Glutamatergic neuron (in vitro differentiated cells): ENCODE results near the gene ZNF423. TPM values are rescaled to one million over a fixed set of nuclear protein-coding genes. Genes with fewer than 3 reads are reported as not detected.

Experiments
- DNase-seq: peaks from one replicate; pipeline ENCODE4 v3.0.0; 2022
- H3K27ac Mint-ChIP-seq: one replicate; pipeline ENCODE4 v1.8.0; 2020; ENCODE audit warnings: mild to moderate bottlenecking, mixed read lengths, inconsistent platforms; ENCODE audit not compliant: unreplicated experiment
- H3K27me3 Mint-ChIP-seq: one replicate; pipeline ENCODE4 v1.8.0; 2020; ENCODE audit warnings: mild to moderate bottlenecking, moderate library complexity, mixed read lengths, inconsistent platforms; ENCODE audit not compliant: unreplicated experiment
- H3K36me3 Mint-ChIP-seq: one replicate; pipeline ENCODE4 v1.8.0; 2020; ENCODE audit warnings: mild to moderate bottlenecking, mixed read lengths, inconsistent platforms; ENCODE audit not compliant: unreplicated experiment
- H3K4me1 Mint-ChIP-seq: one replicate; pipeline ENCODE4 v1.8.0; 2020; ENCODE audit warnings: mild to moderate bottlenecking, low read depth, mixed read lengths, inconsistent platforms; ENCODE audit not compliant: unreplicated experiment
- H3K4me3 Mint-ChIP-seq: one replicate; pipeline ENCODE4 v1.8.0; 2020; ENCODE audit warnings: mild to moderate bottlenecking, mixed read lengths, inconsistent platforms; ENCODE audit not compliant: unreplicated experiment
- H3K9me3 Mint-ChIP-seq: one replicate; pipeline ENCODE4 v1.8.0; 2020; ENCODE audit warnings: mild to moderate bottlenecking, moderate library complexity, mixed read lengths, inconsistent platforms; ENCODE audit not compliant: unreplicated experiment
- CTCF ChIP-seq: fragments of 200-600 bp; sonication (generic); IDR thresholded peaks from one replicate; pipeline ENCODE4 v1.5.0; 2021; ENCODE audit not compliant: partially characterized antibody, unreplicated experiment
- total RNA-seq: library from RNA; stranded (reverse); fragmentation: NEBNext Ultra II Directional; extraction: Animal tissue kit (Norgen Biotek cat#: 25700); gene quantifications from one replicate; pipeline ENCODE4 v1.2.1, GENCODE V29; 2021; ENCODE audit not compliant: unreplicated experiment

ZNF423 gene
- total RNA-seq, 1 donor from 2014 or later, result 149 TPM

- DNase-seq, result no peak
- peaks cover 16% of the 10 kb centered on the region for H3K9me3 Mint-ChIP-seq
- peaks cover 10% of the 10 kb centered on the region for H3K27me3 Mint-ChIP-seq
- H3K27ac Mint-ChIP-seq, result peak overlapping the region; percentile 69
- TF ChIP-seq CTCF, result no peak
- H3K36me3 Mint-ChIP-seq, result no peaks in the 10 kb centered on the region
- H3K4me1 Mint-ChIP-seq, result peaks cover 65% of the 10 kb centered on the region
- peak overlapping the region; percentile 50 for H3K4me3 Mint-ChIP-seq
Observed at GRCh38 chr16:49594685-49595498, 261.0 kb downstream of the ZNF423 start.

GRCh38 chr16:49594153-49594552 lies 261.8 kb downstream of the ZNF423 start:
- Mint-ChIP-seq H3K36me3 (no peaks in the 10 kb centered on the region), H3K9me3 (peaks cover 18% of the 10 kb centered on the region), H3K4me3 (peak overlapping the region; percentile 30), H3K27ac (peak overlapping the region; percentile 69), H3K4me1 (peaks cover 68% of the 10 kb centered on the region), H3K27me3 (peaks cover 12% of the 10 kb centered on the region)
- TF ChIP-seq CTCF, result no peak
- no peak for DNase-seq

- peaks cover 67% of the 10 kb centered on the region for H3K4me1 Mint-ChIP-seq
Observed at GRCh38 chr16:49593424-49594040, 262.4 kb downstream of the ZNF423 start.

GRCh38 chr16:49592546-49593423 lies 263.1 kb downstream of the ZNF423 start:
- Mint-ChIP-seq H3K4me1 (peaks cover 65% of the 10 kb centered on the region), H3K4me3 (no peak overlapping the region), H3K27ac (peak overlapping the region; percentile 4)

More at GRCh38 chr16:49593424-49594040, 262.4 kb downstream of the ZNF423 start:
- Mint-ChIP-seq H3K9me3 (peaks cover 21% of the 10 kb centered on the region), H3K27me3 (peaks cover 14% of the 10 kb centered on the region), H3K36me3 (no peaks in the 10 kb centered on the region), H3K27ac (peak overlapping the region; percentile 69), H3K4me3 (no peak overlapping the region)
- no peak for DNase-seq
- TF ChIP-seq CTCF, result no peak

More at GRCh38 chr16:49592546-49593423, 263.1 kb downstream of the ZNF423 start:
- H3K36me3 Mint-ChIP-seq, result no peaks in the 10 kb centered on the region
- peak; percentile 51 for DNase-seq
- peak; percentile 84 for TF ChIP-seq CTCF
- peaks cover 9% of the 10 kb centered on the region for H3K27me3 Mint-ChIP-seq
- H3K9me3 Mint-ChIP-seq, result peaks cover 24% of the 10 kb centered on the region
